ENCODE data around the gene BDKRB1. TPM values are rescaled to one million over a fixed set of nuclear protein-coding genes. Genes with fewer than 3 reads are reported as not detected.

The BDKRB1 gene
- total RNA-seq, 2 donors from 2014 or later = 2.3 TPM; not detected in 1

GRCh38 chr14:96271421-96271762 lies 15.4 kb downstream of the BDKRB1 start:
- intact Hi-C loops (cut with DNase I) = loop anchor here (10.0 kb wide), 1 partner anchor 707 kb away; no protein-coding TSS in a partner anchor
- Histone ChIP-seq H3K36me3 (no peaks in the 10 kb centered on the region), H3K4me3 (no peak overlapping the region), H3K9me3 (no peaks in the 10 kb centered on the region), H3K4me1 (replicated peaks) (no peaks in the 10 kb centered on the region), H3K27ac (no peak overlapping the region), H3K27me3 (replicated peaks; ENCODE audit: insufficient read depth) (no peaks in the 10 kb centered on the region)
- no peak for DNase-seq (ENCODE audit: low spot score)
- no peak for TF ChIP-seq POLR2A (IDR thresholded peaks at IDR 0.05)
- TF ChIP-seq CTCF (IDR thresholded peaks at IDR 0.05) = no peak
- no peak for TF ChIP-seq POLR2AphosphoS5 (IDR thresholded peaks at IDR 0.05)
- WGBS = 100% methylated on average over 1 of the region's 1 CpG

GRCh38 chr14:96272777-96273473 lies 16.9 kb downstream of the BDKRB1 start:
- H3K4me3 ChIP-seq = no peak overlapping the region
- 52% methylated on average over 3 of the region's 3 CpGs for WGBS
- no peaks in the 10 kb centered on the region for H3K36me3 ChIP-seq
- no peak overlapping the region for H3K27ac ChIP-seq
- TF ChIP-seq POLR2A (IDR thresholded peaks at IDR 0.05) (no peak), CTCF (IDR thresholded peaks at IDR 0.05) (no peak), POLR2AphosphoS5 (IDR thresholded peaks at IDR 0.05) (no peak)
- no peaks in the 10 kb centered on the region for H3K9me3 ChIP-seq
- intact Hi-C loops (cut with DNase I) = loop anchor here (10.0 kb wide), 1 partner anchor 708 kb away; no protein-coding TSS in a partner anchor
- DNase-seq (ENCODE audit: low spot score) = no peak
- no peaks in the 10 kb centered on the region for H3K4me1 ChIP-seq (replicated peaks)
- no peaks in the 10 kb centered on the region for H3K27me3 ChIP-seq (replicated peaks; ENCODE audit: insufficient read depth)

- no peaks in the 10 kb centered on the region for H3K27me3 ChIP-seq (replicated peaks; ENCODE audit: insufficient read depth)
- no peak for TF ChIP-seq CTCF (IDR thresholded peaks at IDR 0.05)
- TF ChIP-seq POLR2AphosphoS5 (IDR thresholded peaks at IDR 0.05) = no peak
- no peak for TF ChIP-seq POLR2A (IDR thresholded peaks at IDR 0.05)
- no peaks in the 10 kb centered on the region for H3K36me3 ChIP-seq
- H3K4me1 ChIP-seq (replicated peaks) = no peaks in the 10 kb centered on the region
- H3K27ac ChIP-seq = no peak overlapping the region
- intact Hi-C loops (cut with DNase I) = loop anchor here (2.0 to 10.0 kb wide), 2 partner anchors 173 to 709 kb away; no protein-coding TSS in a partner anchor
- H3K9me3 ChIP-seq = no peaks in the 10 kb centered on the region
- WGBS = 96% methylated on average over 5 of the region's 5 CpGs
- DNase-seq (ENCODE audit: low spot score) = no peak
- no peak overlapping the region for H3K4me3 ChIP-seq
Measured at GRCh38 chr14:96273629-96274028, 17.6 kb downstream of the BDKRB1 start.

- Histone ChIP-seq H3K36me3 (no peaks in the 10 kb centered on the region), H3K27me3 (replicated peaks; ENCODE audit: insufficient read depth) (no peaks in the 10 kb centered on the region), H3K4me3 (no peak overlapping the region), H3K9me3 (no peaks in the 10 kb centered on the region), H3K27ac (no peak overlapping the region), H3K4me1 (replicated peaks) (no peaks in the 10 kb centered on the region)
- DNase-seq (ENCODE audit: low spot score) = no peak
- WGBS = 84% methylated on average over 5 of the region's 5 CpGs
- no peak for TF ChIP-seq POLR2AphosphoS5 (IDR thresholded peaks at IDR 0.05)
- no peak for TF ChIP-seq CTCF (IDR thresholded peaks at IDR 0.05)
- TF ChIP-seq POLR2A (IDR thresholded peaks at IDR 0.05) = no peak
- intact Hi-C loops (cut with DNase I) = loop anchor here (2.0 to 10.0 kb wide), 2 partner anchors 173 to 709 kb away; no protein-coding TSS in a partner anchor
Measured at GRCh38 chr14:96274122-96274521, 18.1 kb downstream of the BDKRB1 start.

GRCh38 chr14:96274543-96274942 lies 18.5 kb downstream of the BDKRB1 start:
- no peak for DNase-seq (ENCODE audit: low spot score)
- no peak for TF ChIP-seq CTCF (IDR thresholded peaks at IDR 0.05)
- TF ChIP-seq POLR2A (IDR thresholded peaks at IDR 0.05) = no peak
- no peak for TF ChIP-seq POLR2AphosphoS5 (IDR thresholded peaks at IDR 0.05)
- Histone ChIP-seq H3K27me3 (replicated peaks; ENCODE audit: insufficient read depth) (no peaks in the 10 kb centered on the region), H3K27ac (no peak overlapping the region), H3K9me3 (no peaks in the 10 kb centered on the region), H3K4me1 (replicated peaks) (no peaks in the 10 kb centered on the region), H3K36me3 (no peaks in the 10 kb centered on the region), H3K4me3 (no peak overlapping the region)
- 43% methylated on average over 6 of the region's 6 CpGs for WGBS
- intact Hi-C loops (cut with DNase I) = loop anchor here (2.0 to 10.0 kb wide), 2 partner anchors 174 to 710 kb away; no protein-coding TSS in a partner anchor

Measured in prostate gland (tissue), 2 donors.